Astrocyte of the cerebellum (primary cell): ENCODE measurements around the gene SENP1.

Experiments used
- DNase-seq: peaks from one replicate; pipeline ENCODE4 v3.0.0-alpha.2; 2011; ENCODE audit warnings: low read depth
- H3K4me3 ChIP-seq: 2 replicates; pipeline ENCODE4 v1.5.1; 2011; ENCODE audit warnings: mild to moderate bottlenecking, low read depth, low read length, moderate library complexity
- CTCF ChIP-seq: IDR thresholded peaks from 2 replicates; pipeline ENCODE4 v1.5.1; 2012; ENCODE audit warnings: low read length, low read depth, moderate library complexity, mild to moderate bottlenecking; ENCODE audit errors: missing control alignments
- in situ Hi-C: cut with HindIII; loops from 2 replicates; pipeline ENCODE4 v1.10.0; 2017; ENCODE audit warnings: low sequenced_read_pairs

SENP1 gene

DNA sequence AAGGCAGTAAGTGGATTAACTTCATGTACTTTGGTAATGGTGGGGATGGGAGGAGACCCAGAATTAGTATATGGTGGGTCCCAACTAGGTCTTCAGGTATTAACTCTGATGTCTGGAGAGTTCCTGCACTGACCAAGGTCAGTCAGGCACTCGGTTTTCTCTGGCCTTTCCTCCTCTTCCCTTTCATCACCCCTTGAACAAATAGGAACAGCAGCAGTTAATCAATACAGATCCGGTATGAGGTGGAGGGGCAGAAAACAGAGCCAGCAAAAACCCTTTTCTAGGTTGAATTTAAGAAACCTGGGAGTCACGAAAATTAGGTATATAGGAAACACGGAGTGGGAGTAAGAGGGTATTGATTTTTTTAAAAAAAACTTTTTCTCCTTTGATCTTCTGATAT is 17.3 kb upstream of the SENP1 start:
- TF ChIP-seq CTCF = no peak
- no peak overlapping the region for H3K4me3 ChIP-seq
- DNase-seq = no peak
- in situ Hi-C loops = no loop called here

GRCh38 chr12:48122065-48122834 is 16.4 kb upstream of the SENP1 start:
- no peak for TF ChIP-seq CTCF
- in situ Hi-C loops = no loop called here

GRCh38 chr12:48121522-48121921 is 15.6 kb upstream of the SENP1 start:
- in situ Hi-C loops = no loop called here
- no peak for TF ChIP-seq CTCF
- no peak for DNase-seq
- no peak overlapping the region for H3K4me3 ChIP-seq

More at GRCh38 chr12:48122065-48122834, 16.4 kb upstream of the SENP1 start:
- no peak overlapping the region for H3K4me3 ChIP-seq
- DNase-seq = no peak

DNA sequence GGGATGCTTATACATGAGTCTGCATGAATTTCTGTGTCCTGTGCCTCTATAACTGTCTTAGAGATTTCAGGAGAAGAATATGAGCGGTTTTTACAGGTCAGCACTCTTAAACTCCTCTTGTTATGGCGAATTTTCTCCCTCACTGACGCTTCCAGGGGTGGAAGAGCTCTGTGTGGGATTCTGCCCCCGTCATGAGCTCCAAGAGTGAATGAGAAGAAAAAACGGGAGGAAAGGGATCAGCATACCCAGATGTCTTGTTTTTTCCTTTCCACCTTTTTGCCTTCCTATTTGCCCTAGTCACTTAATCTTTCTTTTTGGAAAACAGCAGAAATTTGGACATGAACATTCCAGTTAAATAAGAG is 13.9 kb upstream of the SENP1 start:
- TF ChIP-seq CTCF = no peak
- in situ Hi-C loops = no loop called here
- DNase-seq = no peak
- peak overlapping the region; percentile 68 for H3K4me3 ChIP-seq

GRCh38 chr12:48119078-48119833 is 13.4 kb upstream of the SENP1 start, which contains the start of gene PFKM:
Gene PFKM (plus strand): TSS chr12:48119364. CDS start chr12:48122775, 3,411 bp downstream.
- in situ Hi-C loops = no loop called here
- TF ChIP-seq CTCF = no peak
- H3K4me3 ChIP-seq = peak within 1 kb of the TSS; percentile 68
- DNase-seq = peak; percentile 85

DNA sequence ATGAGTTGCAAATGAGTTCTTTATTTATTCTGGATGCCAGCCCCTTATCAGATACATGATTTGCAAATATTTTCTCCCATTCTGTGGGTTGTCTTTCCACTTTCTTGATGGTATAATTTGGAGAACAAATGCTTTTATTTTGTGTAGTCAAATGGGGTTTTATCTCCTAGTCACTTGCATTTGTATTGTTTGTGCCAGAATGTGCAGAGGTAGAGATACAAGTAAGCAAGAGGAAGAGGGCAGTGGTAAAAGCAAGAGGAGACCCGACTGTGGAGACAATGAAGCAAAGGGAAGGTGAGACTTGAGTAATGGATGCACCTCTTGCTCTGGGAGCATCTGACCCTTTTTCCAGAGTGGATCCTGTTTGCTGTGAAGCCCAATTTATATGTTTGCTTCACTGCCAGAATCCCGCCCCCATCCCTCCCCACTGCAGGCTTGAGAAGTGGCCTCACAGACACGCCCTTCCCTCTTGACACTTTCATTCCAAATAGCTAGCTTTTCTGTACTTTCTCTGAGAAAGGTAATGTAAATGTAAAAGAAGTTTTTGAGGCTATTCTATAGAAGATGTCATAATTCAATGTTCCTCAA is 12.5 kb upstream of the SENP1 start:
- in situ Hi-C loops = no loop called here
- TF ChIP-seq CTCF = no peak
- H3K4me3 ChIP-seq = no peak overlapping the region
- DNase-seq = no peak
